Uterus (tissue), 4 donors: ENCODE data around the gene CDH8. TPM values are rescaled to one million over a fixed set of nuclear protein-coding genes. Genes with fewer than 3 reads are reported as not detected.

Experiments
- DNase-seq, 2 donors: peaks; one replicate each; pipeline ENCODE4 v3.0.0-alpha.2; 2019 to 2020
- H3K27ac ChIP-seq, 2 donors: fragments of 200-600 bp; sonication (generic); 1 replicate in 1 of 2; 2 replicates in 1 of 2; pipeline ENCODE4 v1.5.1; 2016 to 2018
- H3K27me3 ChIP-seq, 2 donors: fragments of 200-600 bp; sonication (generic); one replicate each; pipeline ENCODE4 v1.5.1; 2018 to 2019; ENCODE audit warnings: control low read depth in 1 of 2
- H3K36me3 ChIP-seq, 2 donors: fragments of 200-600 bp; sonication (generic); one replicate each; pipeline ENCODE4 v1.5.1; 2019; ENCODE audit warnings: control low read depth in 1 of 2
- H3K4me1 ChIP-seq, 2 donors: fragments of 200-600 bp; sonication (generic); one replicate each; pipeline ENCODE4 v1.5.1; 2018 to 2019; ENCODE audit warnings: control low read depth in 1 of 2
- H3K4me3 ChIP-seq, 2 donors: fragments of 200-600 bp; sonication (generic); 1 replicate in 1 of 2; 2 replicates in 1 of 2; pipeline ENCODE4 v1.5.1; 2018 to 2019; ENCODE audit warnings: mild to moderate bottlenecking in 1 of 2
- H3K9me3 ChIP-seq, 2 donors: fragments of 200-600 bp; sonication (generic); one replicate each; pipeline ENCODE4 v1.5.1; 2019; ENCODE audit warnings: control low read depth in 1 of 2
- CTCF ChIP-seq, 4 experiments: fragments of 200-600 bp in 2 of 4; fragments of 450-650 bp in 2 of 4; sonication (generic) in 2 of 4; IDR thresholded peaks; one replicate each; pipeline ENCODE4 v1.5.1; 2016 to 2019; ENCODE audit warnings: antibody characterized with exemption in 4 of 4, mild to moderate bottlenecking in 2 of 4, moderate library complexity in 1 of 4
- POLR2A ChIP-seq, 2 donors: fragments of 450-650 bp; IDR thresholded peaks; one replicate each; pipeline ENCODE4 v1.6.1; 2016; ENCODE audit warnings: antibody characterized with exemption in 2 of 2, mild to moderate bottlenecking in 1 of 2, moderate library complexity in 1 of 2
- intact Hi-C: fragments of 100-400 bp; cut with DNase I; formaldehyde crosslinking; loops from one replicate; pipeline ENCODE4 v1.15.1; 2023; ENCODE audit warnings: low total_unique reads
- total RNA-seq, 4 donors: library from RNA; depleted of rRNA in 3 of 4; stranded (reverse); fragments of >200 nt in 3 of 4; gene quantifications; one replicate each; pipeline versions ENCODE4 v1.1.0 to v1.2.4, GENCODE V29; 2014 to 2023
- donor health status: DM: yes; HTN: yes; CAD: no.

The CDH8 gene
- total RNA-seq, 4 donors from 2014 or later = 2.0 to 6.0 TPM; not detected in 2

GRCh38 chr16:62067981-62068380 lies 31.7 kb upstream of the CDH8 start:
- H3K9me3 ChIP-seq = no peaks in the 10 kb centered on the region
- intact Hi-C loops = no loop called here
- TF ChIP-seq CTCF (IDR thresholded peaks at IDR 0.05) (no peak), POLR2A (IDR thresholded peaks at IDR 0.05) (no peak)
- no peak for DNase-seq
- H3K36me3 ChIP-seq = no peaks in the 10 kb centered on the region
- no peaks in the 10 kb centered on the region for H3K27me3 ChIP-seq
- H3K27ac ChIP-seq = no peak overlapping the region
- no peak overlapping the region for H3K4me3 ChIP-seq
- no peaks in the 10 kb centered on the region for H3K4me1 ChIP-seq

GRCh38 chr16:62067182-62067581 lies 30.9 kb upstream of the CDH8 start:
- intact Hi-C loops = no loop called here
- TF ChIP-seq CTCF (IDR thresholded peaks at IDR 0.05) = no peak
- no peak for TF ChIP-seq POLR2A (IDR thresholded peaks at IDR 0.05)
- Histone ChIP-seq H3K9me3 (no peaks in the 10 kb centered on the region), H3K4me1 (no peaks in the 10 kb centered on the region), H3K27ac (no peak overlapping the region), H3K4me3 (no peak overlapping the region), H3K36me3 (no peaks in the 10 kb centered on the region), H3K27me3 (no peaks in the 10 kb centered on the region)
- DNase-seq = no peak

- TF ChIP-seq CTCF (IDR thresholded peaks at IDR 0.05) (no peak), POLR2A (IDR thresholded peaks at IDR 0.05) (no peak)
- Histone ChIP-seq H3K36me3 (no peaks in the 10 kb centered on the region), H3K27me3 (no peaks in the 10 kb centered on the region), H3K4me3 (no peak overlapping the region), H3K9me3 (no peaks in the 10 kb centered on the region), H3K27ac (no peak overlapping the region), H3K4me1 (no peaks in the 10 kb centered on the region)
- no peak for DNase-seq
- intact Hi-C loops = no loop called here
Observed at GRCh38 chr16:62066747-62067146, 30.5 kb upstream of the CDH8 start.

GRCh38 chr16:62064173-62064572 lies 27.9 kb upstream of the CDH8 start:
- Histone ChIP-seq H3K4me1 (no peaks in the 10 kb centered on the region), H3K27ac (no peak overlapping the region), H3K27me3 (no peaks in the 10 kb centered on the region), H3K9me3 (no peaks in the 10 kb centered on the region), H3K36me3 (no peaks in the 10 kb centered on the region), H3K4me3 (no peak overlapping the region)
- no peak for DNase-seq
- TF ChIP-seq CTCF (IDR thresholded peaks at IDR 0.05) = no peak
- no peak for TF ChIP-seq POLR2A (IDR thresholded peaks at IDR 0.05)
- intact Hi-C loops = no loop called here

GRCh38 chr16:62060089-62060488 lies 23.9 kb upstream of the CDH8 start:
- Histone ChIP-seq H3K4me1 (no peaks in the 10 kb centered on the region), H3K36me3 (no peaks in the 10 kb centered on the region), H3K27ac (no peak overlapping the region), H3K4me3 (no peak overlapping the region), H3K9me3 (no peaks in the 10 kb centered on the region), H3K27me3 (no peaks in the 10 kb centered on the region)
- no peak for DNase-seq
- TF ChIP-seq CTCF (IDR thresholded peaks at IDR 0.05) (no peak), POLR2A (IDR thresholded peaks at IDR 0.05) (no peak)
- intact Hi-C loops = no loop called here
